ENCODE data around the gene ACVR1B. TPM values are rescaled to one million over a fixed set of nuclear protein-coding genes. Genes with fewer than 3 reads are reported as not detected.
A peak's percentile ranks its signal among the peaks of the same experiment; 100 is the strongest.

Gene ACVR1B
- total RNA-seq (10 to 100 TPM; 11.7 to 12.6 TPM), polyA plus RNA-seq (1 to 10 TPM; 1.2 to 2.3 (median 2.2) TPM), total RNA-seq (21.3 to 39.0 (median 24.5) reads per million in 6 experiments)

- peaks cover 31 to 46% (median 44%) of the 10 kb centered on the region in 4 donors for H3K4me1 Mint-ChIP-seq
Measured at GRCh38 chr12:51951199-51951842, at the start of gene ACVR1B. Gene ACVR1B, plus strand, starts transcription at chr12:51951699. Its CDS starts 45 bp downstream, at chr12:51951744.

GRCh38 chr12:51901881-51902280 is 49.6 kb upstream of the ACVR1B start:
- DNase-seq (no peak), ATAC-seq (no peak)
- Mint-ChIP-seq H3K36me3 (no peaks in the 10 kb centered on the region), H3K27ac (no peak overlapping the region), H3K4me3 (no peak overlapping the region), H3K9me3 (no peaks in the 10 kb centered on the region), H3K27me3 (peaks cover 3 to 24% (median 13%) of the 10 kb centered on the region in 5 donors), H3K4me1 (peaks cover 0 to 3% (median 0%) of the 10 kb centered on the region in 4 donors)
- POLR2A ChIA-PET: no interaction called here

More at GRCh38 chr12:51951199-51951842, at the start of gene ACVR1B:
- H3K4me3 Mint-ChIP-seq: peak within 1 kb of the TSS; percentile 88 to 99 (median 96)
- H3K36me3 Mint-ChIP-seq: no peaks in the 10 kb centered on the region
- H3K9me3 Mint-ChIP-seq: peaks cover 0 to 2% (median 0%) of the 10 kb centered on the region in 9 donors
- H3K27ac Mint-ChIP-seq: peak within 1 kb of the TSS; percentile 81 to 98 (median 94)
- DNase-seq: peak; percentile 77 to 94 (median 90)
- peaks cover 0 to 3% (median 0%) of the 10 kb centered on the region in 5 donors for H3K27me3 Mint-ChIP-seq
- POLR2A ChIA-PET: interaction anchor here (0.7 to 2.3 kb wide), 5 partner anchors 11 to 130 kb away, joined by 3 to 7 read pairs (median 4); partner anchors contain the start of gene TAMALIN
- peak; percentile 92 to 95 for ATAC-seq

GRCh38 chr12:51904951-51905470 is 46.5 kb upstream of the ACVR1B start:
- peak in 1 of 10 donors; percentile 48 for DNase-seq
- no peaks in the 10 kb centered on the region for H3K36me3 Mint-ChIP-seq
- POLR2A ChIA-PET: no interaction called here
- no peaks in the 10 kb centered on the region for H3K9me3 Mint-ChIP-seq
- no peak for ATAC-seq
- H3K27me3 Mint-ChIP-seq: peaks cover 15 to 41% (median 27%) of the 10 kb centered on the region in 5 donors
- no peak overlapping the region for H3K4me3 Mint-ChIP-seq
- peaks cover 0 to 8% (median 2%) of the 10 kb centered on the region in 4 donors for H3K4me1 Mint-ChIP-seq
- no peak overlapping the region for H3K27ac Mint-ChIP-seq

- Mint-ChIP-seq H3K4me3 (peak overlapping the region in 1 of 10 donors; percentile 16), H3K27ac (peak overlapping the region in 1 of 10 donors; percentile 63), H3K27me3 (peaks cover 15 to 47% (median 32%) of the 10 kb centered on the region in 5 donors), H3K9me3 (no peaks in the 10 kb centered on the region), H3K4me1 (peaks cover 0 to 8% (median 2%) of the 10 kb centered on the region in 4 donors), H3K36me3 (no peaks in the 10 kb centered on the region)
- DNase-seq (peak in 1 of 10 donors; percentile 23), ATAC-seq (no peak)
- POLR2A ChIA-PET: no interaction called here
Measured at GRCh38 chr12:51905471-51906429, 45.7 kb upstream of the ACVR1B start.

GRCh38 chr12:51906430-51907082 is 44.9 kb upstream of the ACVR1B start:
- peaks cover 15 to 53% (median 31%) of the 10 kb centered on the region in 5 donors for H3K27me3 Mint-ChIP-seq

GRCh38 chr12:51907083-51907855 is 44.2 kb upstream of the ACVR1B start, which contains the start of gene ACVRL1:
Gene ACVRL1, plus strand, starts transcription at chr12:51907504. Its CDS starts 4,971 bp downstream, at chr12:51912475.
- Mint-ChIP-seq H3K9me3 (no peaks in the 10 kb centered on the region), H3K27me3 (peaks cover 15 to 60% (median 32%) of the 10 kb centered on the region in 5 donors)
- POLR2A ChIA-PET: no interaction called here

More at GRCh38 chr12:51906430-51907082, 44.9 kb upstream of the ACVR1B start:
- Mint-ChIP-seq H3K27ac (no peak overlapping the region), H3K4me3 (peak overlapping the region in 2 of 10 donors; percentile 10 to 16), H3K9me3 (no peaks in the 10 kb centered on the region), H3K36me3 (no peaks in the 10 kb centered on the region), H3K4me1 (peaks cover 0 to 13% (median 2%) of the 10 kb centered on the region in 4 donors)
- no peak for ATAC-seq
- POLR2A ChIA-PET: no interaction called here
- peak in 1 of 10 donors; percentile 53 for DNase-seq

GRCh38 chr12:51907856-51908425 is 43.6 kb upstream of the ACVR1B start:
- Mint-ChIP-seq H3K27me3 (peaks cover 15 to 67% (median 37%) of the 10 kb centered on the region in 5 donors), H3K27ac (no peak overlapping the region), H3K36me3 (no peaks in the 10 kb centered on the region), H3K4me1 (peaks cover 0 to 14% (median 2%) of the 10 kb centered on the region in 4 donors), H3K4me3 (peak overlapping the region in 6 of 10 donors; percentile 26 to 57 (median 42)), H3K9me3 (no peaks in the 10 kb centered on the region)
- POLR2A ChIA-PET: no interaction called here
- DNase-seq (peak in 1 of 10 donors; percentile 42), ATAC-seq (no peak)

More at GRCh38 chr12:51907083-51907855, 44.2 kb upstream of the ACVR1B start, which contains the start of gene ACVRL1:
- peak in 1 of 10 donors; percentile 27 for DNase-seq
- no peaks in the 10 kb centered on the region for H3K36me3 Mint-ChIP-seq
- H3K4me1 Mint-ChIP-seq: peaks cover 0 to 13% (median 2%) of the 10 kb centered on the region in 4 donors
- ATAC-seq: no peak
- H3K4me3 Mint-ChIP-seq: peak within 1 kb of the TSS in 6 of 10 donors; percentile 26 to 57 (median 42)
- no peak within 1 kb of the TSS for H3K27ac Mint-ChIP-seq

- Mint-ChIP-seq H3K4me3 (no peak overlapping the region), H3K9me3 (no peaks in the 10 kb centered on the region), H3K27ac (peak overlapping the region in 1 of 10 donors; percentile 24), H3K36me3 (no peaks in the 10 kb centered on the region), H3K27me3 (peaks cover 16 to 69% (median 43%) of the 10 kb centered on the region in 5 donors), H3K4me1 (peaks cover 0 to 14% (median 2%) of the 10 kb centered on the region in 4 donors)
- no peak for ATAC-seq
- POLR2A ChIA-PET: no interaction called here
- DNase-seq: no peak
Measured at GRCh38 chr12:51908876-51909592, 42.5 kb upstream of the ACVR1B start.

- Mint-ChIP-seq H3K4me1 (peaks cover 0 to 14% (median 2%) of the 10 kb centered on the region in 4 donors), H3K9me3 (no peaks in the 10 kb centered on the region), H3K4me3 (no peak overlapping the region), H3K27ac (no peak overlapping the region), H3K27me3 (peaks cover 16 to 67% (median 43%) of the 10 kb centered on the region in 5 donors), H3K36me3 (no peaks in the 10 kb centered on the region)
- ATAC-seq (no peak), DNase-seq (no peak)
- POLR2A ChIA-PET: no interaction called here
Measured at GRCh38 chr12:51910168-51910567, 41.3 kb upstream of the ACVR1B start.

GRCh38 chr12:51910691-51911090 is 40.8 kb upstream of the ACVR1B start:
- Mint-ChIP-seq H3K27ac (no peak overlapping the region), H3K36me3 (no peaks in the 10 kb centered on the region), H3K4me3 (no peak overlapping the region), H3K4me1 (peaks cover 0 to 14% (median 2%) of the 10 kb centered on the region in 4 donors), H3K27me3 (peaks cover 16 to 62% (median 39%) of the 10 kb centered on the region in 5 donors), H3K9me3 (no peaks in the 10 kb centered on the region)
- POLR2A ChIA-PET: no interaction called here
- DNase-seq (no peak), ATAC-seq (no peak)
